ENCODE measurements around the gene HYDIN. TPM values are rescaled to one million over a fixed set of nuclear protein-coding genes. Genes with fewer than 3 reads are reported as not detected.

Gene HYDIN
- polyA plus RNA-seq, 2 donors: 0.02 to 0.20 TPM

DNA sequence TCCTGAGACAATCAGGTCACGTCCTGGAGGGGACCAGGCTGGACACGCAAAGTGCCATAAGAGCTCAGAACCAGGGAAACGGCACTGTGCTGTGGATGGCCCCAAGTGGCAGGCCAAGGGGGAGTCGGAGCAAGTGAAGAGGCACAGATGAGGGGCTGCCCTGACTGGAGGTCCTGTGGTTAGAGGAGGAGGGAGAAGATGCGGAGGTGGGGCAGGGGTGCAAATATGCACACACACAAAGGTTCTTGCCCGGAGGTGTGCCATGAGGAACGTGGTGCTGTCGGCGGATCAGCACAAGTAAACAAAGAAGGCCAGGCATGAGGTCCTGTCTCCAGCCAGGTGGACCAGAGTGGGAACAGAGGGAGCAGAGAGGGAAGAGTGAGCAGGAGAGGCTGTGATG lies 453.0 kb downstream of the HYDIN start:
- Histone ChIP-seq H3K4me1 (ENCODE audit: control insufficient read depth in 2 of 2, insufficient read depth in 2 of 2, low read length in 1 of 2) (peaks cover 0 to 2% of the 10 kb centered on the region in 2 donors), H3K4me3 (ENCODE audit: low read depth in 1 of 2, low read length in 2 of 2) (no peak overlapping the region), H3K27me3 (ENCODE audit: control insufficient read depth in 1 of 2, insufficient read depth in 2 of 2, low read length in 2 of 2) (no peaks in the 10 kb centered on the region), H3K27ac (ENCODE audit: low read depth in 2 of 2, low read length in 1 of 2) (no peak overlapping the region), H3K9me3 (ENCODE audit: control insufficient read depth in 2 of 2, insufficient read depth in 1 of 2, low read depth in 1 of 2, low read length in 1 of 2) (no peaks in the 10 kb centered on the region), H3K36me3 (ENCODE audit: control insufficient read depth in 2 of 2, insufficient read depth in 2 of 2, low read length in 1 of 2) (peaks cover 19 to 23% of the 10 kb centered on the region in 2 donors)
- WGBS, 2 donors: 89 to 91% methylated on average over 9 of the region's 9 CpGs

DNA sequence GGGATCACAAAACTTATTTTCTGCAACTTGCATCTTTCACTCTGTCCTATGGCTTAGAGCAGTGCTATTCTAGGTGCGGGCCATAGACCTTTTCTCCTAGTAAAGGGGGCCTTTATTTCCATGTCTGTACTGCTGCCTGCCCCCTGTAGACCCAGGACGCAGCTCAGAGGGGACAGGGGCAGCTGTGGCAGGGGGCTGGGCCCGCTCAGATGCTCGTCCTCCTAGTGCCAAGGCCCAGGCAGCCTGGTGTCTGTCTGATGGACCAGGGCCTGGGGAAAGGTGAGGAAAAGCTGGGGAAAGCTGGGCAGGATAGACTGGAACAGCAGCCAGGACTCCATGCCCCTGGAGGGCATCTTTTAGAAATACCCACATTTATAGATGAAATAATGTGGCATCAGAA lies 455.1 kb downstream of the HYDIN start:
- peaks cover 6 to 17% of the 10 kb centered on the region in 2 donors for H3K36me3 ChIP-seq (ENCODE audit: control insufficient read depth in 2 of 2, insufficient read depth in 2 of 2, low read length in 1 of 2)
- no peak overlapping the region for H3K4me3 ChIP-seq (ENCODE audit: low read depth in 1 of 2, low read length in 2 of 2)
- WGBS, 2 donors: 92 to 95% methylated on average over 4 of the region's 4 CpGs
- no peaks in the 10 kb centered on the region for H3K4me1 ChIP-seq (ENCODE audit: control insufficient read depth in 2 of 2, insufficient read depth in 2 of 2, low read length in 1 of 2)
- H3K27ac ChIP-seq (ENCODE audit: low read depth in 2 of 2, low read length in 1 of 2): no peak overlapping the region
- H3K27me3 ChIP-seq (ENCODE audit: control insufficient read depth in 1 of 2, insufficient read depth in 2 of 2, low read length in 2 of 2): no peaks in the 10 kb centered on the region
- H3K9me3 ChIP-seq (ENCODE audit: control insufficient read depth in 2 of 2, insufficient read depth in 1 of 2, low read depth in 1 of 2, low read length in 1 of 2): no peaks in the 10 kb centered on the region

DNA sequence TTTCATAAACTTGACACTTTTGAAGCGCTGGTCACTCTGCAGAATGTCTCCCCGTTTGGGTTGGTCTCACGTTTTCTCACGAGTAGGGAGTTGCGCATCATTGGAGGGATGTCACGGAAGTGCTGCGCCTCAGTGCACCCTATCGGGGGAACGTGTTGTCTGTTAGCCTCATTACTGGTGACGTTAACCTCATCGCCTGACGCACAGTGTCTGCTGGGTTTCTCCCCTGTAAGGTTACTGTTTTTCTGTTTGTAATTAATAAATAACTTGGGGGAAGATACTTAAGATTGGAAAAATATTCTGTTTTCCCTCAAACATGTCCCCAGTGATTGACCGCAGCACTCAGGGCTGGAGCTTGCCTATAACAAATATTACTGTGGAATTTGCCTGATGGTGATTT lies 456.3 kb downstream of the HYDIN start:
- Histone ChIP-seq H3K27me3 (ENCODE audit: control insufficient read depth in 1 of 2, insufficient read depth in 2 of 2, low read length in 2 of 2) (no peaks in the 10 kb centered on the region), H3K4me3 (ENCODE audit: low read depth in 1 of 2, low read length in 2 of 2) (no peak overlapping the region), H3K36me3 (ENCODE audit: control insufficient read depth in 2 of 2, insufficient read depth in 2 of 2, low read length in 1 of 2) (peaks cover 3 to 17% of the 10 kb centered on the region in 2 donors), H3K9me3 (ENCODE audit: control insufficient read depth in 2 of 2, insufficient read depth in 1 of 2, low read depth in 1 of 2, low read length in 1 of 2) (no peaks in the 10 kb centered on the region), H3K27ac (ENCODE audit: low read depth in 2 of 2, low read length in 1 of 2) (no peak overlapping the region), H3K4me1 (ENCODE audit: control insufficient read depth in 2 of 2, insufficient read depth in 2 of 2, low read length in 1 of 2) (peaks cover 0 to 7% of the 10 kb centered on the region in 2 donors)
- 94% methylated on average over 13 of the region's 13 CpGs for WGBS, 2 donors

DNA sequence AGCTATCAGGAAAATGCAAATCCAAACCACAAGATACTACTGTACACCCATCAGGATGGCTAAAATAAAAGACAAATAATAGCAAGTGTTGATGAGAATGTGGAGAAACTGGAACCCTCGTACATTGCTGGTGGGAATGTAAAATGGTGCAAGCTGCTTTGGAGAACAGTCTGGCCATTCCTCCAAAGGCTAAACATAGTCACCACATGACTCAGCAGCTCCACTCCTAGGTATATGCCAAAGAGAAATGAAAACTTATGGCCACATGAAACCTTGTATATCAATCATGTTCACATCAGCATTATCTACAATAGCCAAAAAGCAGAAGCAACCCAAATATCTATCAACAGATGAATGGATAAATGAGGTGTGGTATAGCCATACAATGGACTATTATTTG lies 458.0 kb downstream of the HYDIN start:
- Histone ChIP-seq H3K27me3 (ENCODE audit: control insufficient read depth in 1 of 2, insufficient read depth in 2 of 2, low read length in 2 of 2) (no peaks in the 10 kb centered on the region), H3K4me3 (ENCODE audit: low read depth in 1 of 2, low read length in 2 of 2) (no peak overlapping the region), H3K9me3 (ENCODE audit: control insufficient read depth in 2 of 2, insufficient read depth in 1 of 2, low read depth in 1 of 2, low read length in 1 of 2) (no peaks in the 10 kb centered on the region), H3K36me3 (ENCODE audit: control insufficient read depth in 2 of 2, insufficient read depth in 2 of 2, low read length in 1 of 2) (peaks cover 3 to 13% of the 10 kb centered on the region in 2 donors), H3K27ac (ENCODE audit: low read depth in 2 of 2, low read length in 1 of 2) (no peak overlapping the region), H3K4me1 (ENCODE audit: control insufficient read depth in 2 of 2, insufficient read depth in 2 of 2, low read length in 1 of 2) (peaks cover 0 to 17% of the 10 kb centered on the region in 2 donors)
- 85 to 92% methylated on average over 1 of the region's 1 CpG for WGBS, 2 donors

DNA sequence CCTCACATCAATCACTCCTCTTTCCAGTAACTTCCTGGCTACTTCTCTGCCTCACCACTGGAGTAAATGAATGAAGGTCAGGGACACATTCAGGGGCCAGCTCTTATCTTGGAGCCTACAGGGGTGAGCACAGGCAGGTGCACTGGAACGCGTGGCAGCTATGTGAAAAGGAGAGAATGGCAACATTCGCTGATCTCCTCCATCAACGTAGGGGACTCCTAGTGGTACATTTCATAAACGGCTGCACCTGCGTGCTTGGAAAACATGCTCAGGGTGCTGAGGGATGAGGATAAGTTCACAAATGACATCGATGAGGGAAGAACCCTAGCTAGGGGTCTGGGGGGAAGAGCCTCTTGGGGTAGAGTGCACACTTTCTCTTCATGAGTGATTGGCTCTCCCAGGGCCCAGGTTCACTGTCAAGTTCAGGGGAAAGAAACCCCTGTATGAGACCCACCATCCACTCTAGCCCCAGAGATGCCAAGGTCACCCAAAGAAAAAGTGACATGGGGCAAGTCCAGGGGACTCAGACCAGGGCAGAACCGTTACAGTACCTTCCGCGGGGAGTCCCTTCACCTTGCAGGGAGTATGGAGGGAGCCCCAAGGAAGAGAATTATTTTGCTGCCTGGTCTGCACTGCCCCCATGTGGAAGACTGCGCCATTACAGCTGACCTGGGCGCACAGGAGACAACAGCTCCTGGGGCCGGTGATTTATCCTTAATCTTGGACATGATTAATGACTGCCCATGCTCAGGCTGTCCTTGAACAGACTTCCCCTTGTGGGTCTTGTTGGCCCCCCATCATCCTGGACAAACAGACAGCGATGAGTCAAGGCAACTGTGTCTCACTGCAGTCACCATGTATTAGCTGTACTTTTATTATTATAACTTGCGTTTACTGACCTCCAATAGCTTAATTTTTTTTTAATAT lies 459.6 kb downstream of the HYDIN start:
- Histone ChIP-seq H3K9me3 (ENCODE audit: control insufficient read depth in 2 of 2, insufficient read depth in 1 of 2, low read depth in 1 of 2, low read length in 1 of 2) (no peaks in the 10 kb centered on the region), H3K4me1 (ENCODE audit: control insufficient read depth in 2 of 2, insufficient read depth in 2 of 2, low read length in 1 of 2) (peaks cover 0 to 17% of the 10 kb centered on the region in 2 donors), H3K27me3 (ENCODE audit: control insufficient read depth in 1 of 2, insufficient read depth in 2 of 2, low read length in 2 of 2) (no peaks in the 10 kb centered on the region), H3K4me3 (ENCODE audit: low read depth in 1 of 2, low read length in 2 of 2) (no peak overlapping the region), H3K27ac (ENCODE audit: low read depth in 2 of 2, low read length in 1 of 2) (no peak overlapping the region), H3K36me3 (ENCODE audit: control insufficient read depth in 2 of 2, insufficient read depth in 2 of 2, low read length in 1 of 2) (peaks cover 9 to 11% of the 10 kb centered on the region in 2 donors)
- WGBS, 2 donors: 33 to 42% methylated on average over 15 of the region's 15 CpGs

DNA sequence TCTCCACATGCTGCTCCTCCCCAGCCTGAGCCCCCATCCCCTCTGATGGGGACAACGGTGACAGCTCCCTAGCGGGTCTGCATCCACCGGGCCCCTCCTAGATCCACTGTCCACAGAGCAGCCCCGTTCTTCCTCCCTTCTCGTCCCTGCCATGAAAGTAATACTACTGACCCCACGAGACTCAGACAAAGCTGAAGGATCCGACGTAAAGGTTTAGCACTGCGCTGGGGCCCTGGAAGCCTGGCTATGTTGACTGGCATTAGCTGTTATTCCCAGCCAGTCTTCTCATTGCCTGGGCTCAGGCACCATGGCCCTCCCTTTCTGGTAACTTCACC lies 460.3 kb downstream of the HYDIN start:
- no peak overlapping the region for H3K27ac ChIP-seq (ENCODE audit: low read depth in 2 of 2, low read length in 1 of 2)
- no peaks in the 10 kb centered on the region for H3K9me3 ChIP-seq (ENCODE audit: control insufficient read depth in 2 of 2, insufficient read depth in 1 of 2, low read depth in 1 of 2, low read length in 1 of 2)
- H3K4me1 ChIP-seq (ENCODE audit: control insufficient read depth in 2 of 2, insufficient read depth in 2 of 2, low read length in 1 of 2): peaks cover 0 to 17% of the 10 kb centered on the region in 2 donors
- 90 to 95% methylated on average over 9 of the region's 9 CpGs for WGBS, 2 donors
- peaks cover 9 to 11% of the 10 kb centered on the region in 2 donors for H3K36me3 ChIP-seq (ENCODE audit: control insufficient read depth in 2 of 2, insufficient read depth in 2 of 2, low read length in 1 of 2)
- H3K27me3 ChIP-seq (ENCODE audit: control insufficient read depth in 1 of 2, insufficient read depth in 2 of 2, low read length in 2 of 2): no peaks in the 10 kb centered on the region
- no peak overlapping the region for H3K4me3 ChIP-seq (ENCODE audit: low read depth in 1 of 2, low read length in 2 of 2)

DNA sequence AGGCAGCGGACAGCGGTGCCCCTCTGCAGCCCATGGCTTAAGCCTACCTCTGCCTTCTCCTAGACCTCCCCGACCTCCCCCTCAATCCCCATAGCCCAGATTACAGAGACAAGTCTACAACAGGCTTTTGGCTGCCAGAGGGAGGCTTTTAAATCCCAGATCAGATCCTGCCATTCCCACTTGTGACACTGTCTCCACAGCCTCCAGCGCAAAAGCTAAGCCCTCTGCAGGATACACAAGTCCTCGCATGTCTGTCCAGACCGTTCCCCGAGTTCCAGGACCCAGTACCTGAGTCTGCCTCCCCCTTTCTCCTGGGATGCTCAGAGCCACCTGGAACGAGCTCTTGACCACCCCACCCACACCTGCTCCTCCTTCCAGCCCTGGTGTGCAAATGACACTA lies 460.8 kb downstream of the HYDIN start:
- 54 to 88% methylated on average over 8 of the region's 8 CpGs for WGBS, 2 donors
- peaks cover 9 to 11% of the 10 kb centered on the region in 2 donors for H3K36me3 ChIP-seq (ENCODE audit: control insufficient read depth in 2 of 2, insufficient read depth in 2 of 2, low read length in 1 of 2)

DNA sequence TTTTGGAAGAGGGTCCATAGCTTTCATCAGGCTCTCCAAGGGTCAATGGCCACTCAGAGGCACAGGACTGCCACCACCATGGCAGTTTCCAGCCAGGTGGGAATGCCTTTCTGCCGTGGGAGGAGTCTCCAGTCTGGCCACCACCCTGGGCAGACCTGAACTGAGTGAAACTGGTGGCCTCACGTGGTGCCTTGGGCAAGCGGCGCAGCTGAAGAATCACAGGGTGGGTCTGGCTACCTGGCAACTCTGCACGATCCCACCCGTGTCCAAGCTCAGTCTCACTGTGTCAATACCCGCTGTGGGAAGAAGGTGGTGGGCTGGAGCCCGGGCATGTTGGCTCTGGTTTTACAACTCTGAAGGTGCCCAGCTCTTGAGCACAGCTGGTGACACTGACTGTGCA lies 461.4 kb downstream of the HYDIN start:
- H3K27me3 ChIP-seq (ENCODE audit: control insufficient read depth in 1 of 2, insufficient read depth in 2 of 2, low read length in 2 of 2): no peaks in the 10 kb centered on the region
- peaks cover 0 to 17% of the 10 kb centered on the region in 2 donors for H3K4me1 ChIP-seq (ENCODE audit: control insufficient read depth in 2 of 2, insufficient read depth in 2 of 2, low read length in 1 of 2)
- H3K27ac ChIP-seq (ENCODE audit: low read depth in 2 of 2, low read length in 1 of 2): no peak overlapping the region
- H3K4me3 ChIP-seq (ENCODE audit: low read depth in 1 of 2, low read length in 2 of 2): no peak overlapping the region
- no peaks in the 10 kb centered on the region for H3K9me3 ChIP-seq (ENCODE audit: control insufficient read depth in 2 of 2, insufficient read depth in 1 of 2, low read depth in 1 of 2, low read length in 1 of 2)
- peaks cover 7 to 11% of the 10 kb centered on the region in 2 donors for H3K36me3 ChIP-seq (ENCODE audit: control insufficient read depth in 2 of 2, insufficient read depth in 2 of 2, low read length in 1 of 2)
- WGBS, 2 donors: 64 to 76% methylated on average over 8 of the region's 8 CpGs

More for the DNA sequence above, 460.8 kb downstream of the HYDIN start:
- peak overlapping the region in 1 of 2 donors; percentile 24 for H3K27ac ChIP-seq (ENCODE audit: low read depth in 2 of 2, low read length in 1 of 2)
- no peak overlapping the region for H3K4me3 ChIP-seq (ENCODE audit: low read depth in 1 of 2, low read length in 2 of 2)
- H3K9me3 ChIP-seq (ENCODE audit: control insufficient read depth in 2 of 2, insufficient read depth in 1 of 2, low read depth in 1 of 2, low read length in 1 of 2): no peaks in the 10 kb centered on the region
- no peaks in the 10 kb centered on the region for H3K27me3 ChIP-seq (ENCODE audit: control insufficient read depth in 1 of 2, insufficient read depth in 2 of 2, low read length in 2 of 2)
- H3K4me1 ChIP-seq (ENCODE audit: control insufficient read depth in 2 of 2, insufficient read depth in 2 of 2, low read length in 1 of 2): peaks cover 0 to 17% of the 10 kb centered on the region in 2 donors

DNA sequence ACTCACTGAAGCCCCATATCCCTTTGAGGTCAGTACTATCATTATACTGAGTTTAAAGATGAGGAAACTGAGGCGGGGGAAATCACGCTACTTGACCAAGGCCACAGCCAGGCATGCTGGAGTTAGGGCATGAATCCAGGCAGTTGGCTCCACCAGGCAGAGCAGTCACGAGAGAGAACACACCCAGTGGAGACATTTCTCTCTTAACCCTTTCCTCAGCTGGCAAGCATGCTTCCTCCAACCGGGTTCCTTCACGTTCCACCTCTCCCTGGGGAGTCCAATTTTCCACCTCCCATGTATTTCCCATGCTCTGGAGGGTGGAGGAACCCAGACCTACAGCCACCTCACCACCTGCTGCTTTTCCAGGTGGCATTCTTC lies 462.3 kb downstream of the HYDIN start:
- H3K27ac ChIP-seq (ENCODE audit: low read depth in 2 of 2, low read length in 1 of 2): peak overlapping the region; percentile 72 to 84
- WGBS, 2 donors: 39 to 56% methylated on average over 5 of the region's 5 CpGs
- peaks cover 5 to 11% of the 10 kb centered on the region in 2 donors for H3K36me3 ChIP-seq (ENCODE audit: control insufficient read depth in 2 of 2, insufficient read depth in 2 of 2, low read length in 1 of 2)
- no peaks in the 10 kb centered on the region for H3K27me3 ChIP-seq (ENCODE audit: control insufficient read depth in 1 of 2, insufficient read depth in 2 of 2, low read length in 2 of 2)
- H3K4me3 ChIP-seq (ENCODE audit: low read depth in 1 of 2, low read length in 2 of 2): no peak overlapping the region
- peaks cover 0 to 17% of the 10 kb centered on the region in 2 donors for H3K4me1 ChIP-seq (ENCODE audit: control insufficient read depth in 2 of 2, insufficient read depth in 2 of 2, low read length in 1 of 2)
- H3K9me3 ChIP-seq (ENCODE audit: control insufficient read depth in 2 of 2, insufficient read depth in 1 of 2, low read depth in 1 of 2, low read length in 1 of 2): no peaks in the 10 kb centered on the region

All from esophagus (tissue), 2 donors.